ENCODE data around the gene POC1A.

POC1A gene

GRCh38 chr3:52083556-52084087, 70.6 kb downstream of the POC1A start:
- no peak for DNase-seq

- no peak for DNase-seq
These were observed 71.3 kb downstream of the POC1A start for GRCh38 chr3:52082951-52083350.

DNA sequence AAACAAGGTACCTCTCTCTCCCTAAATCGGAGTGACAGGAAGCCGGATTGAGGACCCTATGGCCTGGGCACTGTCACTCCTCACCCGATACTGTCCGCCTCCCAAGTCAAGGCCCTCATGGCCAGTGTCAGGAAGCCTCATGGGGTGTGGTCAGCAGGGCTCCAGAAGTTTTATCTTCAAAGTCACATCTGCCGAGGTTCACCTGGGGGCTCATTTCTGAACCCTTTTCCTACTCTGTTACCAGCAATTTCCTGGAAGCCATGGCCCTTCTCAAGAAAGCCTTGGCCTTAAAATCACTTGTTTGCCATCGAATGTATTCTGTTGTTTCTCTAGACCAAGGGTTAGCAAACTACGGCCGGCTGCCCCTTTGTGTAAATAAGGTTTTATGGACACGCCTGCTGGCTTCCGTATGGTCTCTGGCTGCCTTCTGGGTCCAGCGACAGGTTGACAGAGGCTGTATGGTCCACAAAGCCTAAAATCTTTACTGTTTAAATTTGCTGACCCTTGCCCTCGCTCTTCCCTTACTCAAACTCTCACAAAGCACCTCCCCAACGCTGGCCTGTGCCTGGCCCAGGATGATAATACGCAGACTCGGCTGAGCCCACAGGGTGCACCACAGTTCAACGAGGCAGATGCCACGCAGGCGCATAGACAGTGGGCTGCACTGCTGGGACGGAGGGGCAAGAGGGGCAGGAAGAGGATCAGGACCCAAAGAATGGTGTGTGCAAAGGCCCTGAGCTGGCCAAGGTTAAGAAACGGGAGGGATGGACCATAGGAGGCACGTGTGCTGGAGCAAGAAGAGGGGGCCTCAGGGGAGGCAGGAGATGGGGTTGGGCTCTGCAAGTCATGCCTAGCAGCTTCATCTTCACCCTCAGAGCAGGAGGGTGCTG, 73.1 kb downstream of the POC1A start:
- DNase-seq = no peak

DNA sequence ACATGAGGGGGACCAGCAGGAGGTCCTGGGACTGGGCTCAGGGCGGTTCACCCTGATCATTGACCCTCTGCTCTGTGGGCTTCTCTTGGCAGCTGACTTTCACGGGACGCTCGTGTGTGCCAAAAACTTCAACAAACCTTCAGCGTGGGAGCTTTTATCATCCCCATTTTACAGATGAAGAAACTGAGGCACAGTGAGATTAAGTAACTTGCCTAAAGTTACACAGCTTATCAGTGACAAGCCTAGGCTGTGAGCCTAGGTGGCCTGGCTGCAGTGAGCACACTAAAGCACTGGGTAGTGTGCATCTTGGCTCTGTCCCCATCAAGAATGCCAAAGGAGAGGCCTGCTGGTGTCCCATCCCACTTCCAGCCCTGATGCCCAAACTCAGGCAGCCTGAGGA, 74.3 kb downstream of the POC1A start:
- DNase-seq = no peak

DNA sequence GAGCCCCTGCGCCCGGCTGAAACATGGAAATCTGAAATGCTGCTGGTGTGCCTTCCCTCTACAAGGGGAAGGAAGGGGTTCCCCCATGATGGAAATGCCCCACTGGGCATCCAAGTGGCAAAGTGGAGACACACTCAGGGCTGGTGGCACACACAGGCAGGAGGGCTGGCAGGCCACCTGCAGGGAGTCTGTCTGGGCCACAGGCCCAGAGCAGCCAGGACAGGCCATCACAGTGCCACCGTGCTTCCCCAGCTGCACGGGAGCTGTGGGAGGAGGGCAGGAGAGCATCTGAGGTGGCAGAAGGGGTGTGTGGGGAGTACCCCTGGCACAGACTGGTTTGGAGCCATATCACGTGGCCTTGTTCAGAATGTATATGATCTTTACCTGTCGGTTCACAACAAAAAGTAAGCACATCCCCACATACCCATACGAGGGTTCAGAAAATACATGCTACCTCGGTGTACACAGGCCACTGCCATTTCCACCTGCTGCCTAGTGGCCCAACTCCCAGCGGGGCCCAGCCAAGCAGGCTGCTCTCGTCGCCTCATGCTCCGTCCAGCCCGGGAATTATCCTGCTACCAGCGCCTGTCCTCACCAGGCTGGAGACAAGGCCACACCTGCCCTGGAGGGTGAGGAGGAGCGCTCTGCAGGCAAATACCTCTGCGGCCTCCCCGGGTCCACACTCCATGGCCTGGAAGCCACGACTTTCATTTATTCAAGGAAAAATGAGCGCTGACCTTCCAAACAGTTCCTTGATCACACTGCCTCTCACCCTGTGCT, 75.3 kb downstream of the POC1A start:
- no peak for DNase-seq

DNA sequence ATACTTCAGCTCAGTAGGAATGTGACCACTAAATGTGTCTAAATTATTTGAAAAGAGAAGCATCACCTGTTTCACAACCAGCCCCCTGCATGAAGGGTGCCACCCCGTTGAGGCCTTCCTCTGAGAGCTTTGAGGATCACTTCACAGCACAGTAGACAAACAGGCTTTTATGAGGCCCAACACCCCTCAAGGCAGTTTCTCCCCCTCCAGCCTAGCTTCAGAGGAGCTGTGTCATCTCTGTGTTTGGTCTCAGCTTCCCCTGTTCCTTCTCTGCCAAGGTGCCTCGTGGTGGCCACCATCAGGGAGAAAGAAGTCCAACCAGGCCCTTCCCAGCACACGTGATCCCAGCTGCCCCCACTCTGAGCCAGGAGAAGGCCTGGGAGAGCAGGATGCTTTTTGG, 76.3 kb downstream of the POC1A start:
- no peak for DNase-seq

DNA sequence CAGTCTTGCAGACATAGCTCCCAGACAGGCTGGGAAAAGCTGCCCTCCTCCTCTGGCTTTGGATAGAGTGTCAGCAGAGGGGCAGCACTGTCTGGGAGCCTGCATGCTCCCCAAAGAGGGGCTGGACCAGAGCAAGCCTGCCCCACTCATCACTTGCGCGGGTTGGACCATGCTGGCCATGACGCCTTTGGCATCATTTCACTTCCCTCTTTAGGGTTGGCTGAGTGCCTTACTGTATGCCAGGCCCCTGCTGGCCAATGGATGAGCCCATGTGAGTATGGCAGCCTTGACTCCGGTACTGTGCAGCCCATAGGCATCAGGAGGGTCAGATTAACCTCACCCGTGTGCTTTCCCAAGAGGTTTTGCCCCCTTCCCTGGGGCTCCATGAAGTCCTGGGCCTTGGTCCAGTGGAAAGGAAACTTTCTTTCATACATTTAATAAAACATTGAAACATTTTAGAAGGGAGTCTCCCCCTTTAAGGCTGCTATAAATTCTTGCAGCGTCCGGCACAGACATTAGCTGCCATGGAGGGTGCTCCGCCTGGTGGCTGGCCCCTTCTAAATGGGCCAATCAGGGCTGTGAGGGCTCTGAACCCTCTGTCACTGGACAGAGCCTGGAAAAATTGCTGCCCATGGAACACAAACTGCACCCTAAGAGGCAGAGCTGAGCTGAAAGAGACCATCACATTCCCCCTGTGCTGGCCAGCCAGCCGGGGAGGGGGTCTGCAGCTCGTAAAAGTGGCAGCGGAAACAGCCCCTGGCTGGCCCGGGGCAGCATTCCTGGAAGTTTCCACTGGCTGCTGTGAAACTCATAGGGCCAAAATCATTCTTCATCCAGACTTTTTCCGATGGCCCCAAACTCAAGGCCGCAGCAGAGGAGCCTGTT, 77.1 kb downstream of the POC1A start:
- DNase-seq = no peak

GRCh38 chr3:52073490-52073889, 80.7 kb downstream of the POC1A start:
- DNase-seq = no peak

- no peak for DNase-seq
These were observed 81.8 kb downstream of the POC1A start for GRCh38 chr3:52072471-52072870.

DNA sequence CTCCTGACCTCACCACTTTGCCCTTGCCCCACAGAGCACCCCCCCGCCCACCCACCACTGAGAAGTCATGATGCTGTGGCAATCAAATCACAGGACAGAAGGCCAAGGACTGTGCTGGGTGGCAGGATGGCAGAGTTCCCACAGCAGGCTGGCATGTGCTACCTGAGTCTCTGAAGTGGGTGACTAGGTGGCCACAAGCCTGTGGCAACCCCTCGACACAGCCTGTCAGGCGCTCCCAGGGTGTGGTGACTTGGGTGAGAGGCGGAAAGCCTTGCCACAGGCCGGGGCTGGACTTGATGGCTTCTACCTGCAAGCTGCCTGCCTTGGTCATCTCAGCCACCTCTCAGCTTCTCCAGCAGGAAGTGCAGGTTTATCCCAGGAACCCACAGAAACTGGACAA, 82.2 kb downstream of the POC1A start:
- DNase-seq = no peak

DNA sequence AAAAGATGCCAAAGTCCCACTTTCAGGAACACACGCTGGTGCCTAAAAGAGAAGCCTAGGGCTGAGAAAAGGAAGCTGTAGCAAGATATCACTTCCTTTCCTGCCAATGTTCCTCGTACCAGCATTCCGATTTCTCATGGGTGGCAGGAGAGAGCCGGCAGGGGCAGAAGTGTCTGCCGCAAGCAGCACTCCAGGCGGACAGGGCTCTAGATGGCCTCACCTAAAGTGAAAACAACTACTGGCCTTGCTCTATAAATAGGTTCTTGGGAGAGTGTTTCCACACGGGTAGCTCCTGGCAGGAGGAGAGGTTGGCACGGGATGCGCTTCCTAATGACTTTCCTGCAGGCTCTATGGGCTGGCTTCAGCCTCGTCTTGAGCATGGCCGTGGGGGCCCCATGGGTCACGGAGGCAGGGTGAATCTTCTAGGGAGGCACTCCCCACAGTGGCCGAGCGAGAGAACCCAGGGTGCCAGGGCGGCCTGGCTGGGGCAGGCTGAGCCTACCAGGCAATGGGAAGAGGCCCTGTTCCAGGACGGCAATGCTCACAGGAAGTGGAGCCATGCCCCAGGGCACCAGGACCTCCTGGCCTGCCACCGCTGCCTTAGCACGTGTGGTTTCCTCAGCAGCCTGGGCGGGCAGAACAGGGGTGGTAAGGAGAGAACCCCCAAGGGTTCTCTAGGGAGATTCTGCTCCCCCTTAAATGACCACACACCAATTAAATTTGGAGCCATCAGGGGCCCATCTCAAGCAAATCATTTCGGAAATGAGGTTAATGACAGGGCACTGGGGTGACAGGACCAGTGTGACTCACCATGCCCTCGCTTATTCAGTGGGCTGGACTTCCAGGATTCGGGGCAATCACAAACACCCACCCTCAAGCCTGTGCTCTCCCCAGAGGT, 83.2 kb downstream of the POC1A start:
- DNase-seq = no peak

DNA sequence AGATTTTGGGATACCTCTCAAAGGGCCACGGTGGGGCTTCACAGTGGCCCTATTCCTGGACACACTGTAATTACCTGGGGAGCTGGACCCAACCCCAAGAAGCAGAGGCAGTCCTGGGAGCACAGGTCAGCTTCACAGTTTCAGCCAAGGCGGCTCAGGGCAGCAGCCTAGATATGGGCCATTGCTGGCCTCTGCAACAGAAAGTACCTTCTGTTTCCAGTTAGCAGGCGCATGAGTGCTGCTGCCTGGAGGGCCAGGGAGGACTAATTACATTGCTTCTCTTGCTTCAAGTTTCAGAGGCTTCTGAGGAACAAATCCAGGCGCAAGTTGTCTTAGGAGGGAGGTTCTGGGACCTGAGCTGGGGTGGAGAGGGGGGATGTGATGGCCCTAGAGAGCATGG, 84.4 kb downstream of the POC1A start:
- DNase-seq = no peak

DNA sequence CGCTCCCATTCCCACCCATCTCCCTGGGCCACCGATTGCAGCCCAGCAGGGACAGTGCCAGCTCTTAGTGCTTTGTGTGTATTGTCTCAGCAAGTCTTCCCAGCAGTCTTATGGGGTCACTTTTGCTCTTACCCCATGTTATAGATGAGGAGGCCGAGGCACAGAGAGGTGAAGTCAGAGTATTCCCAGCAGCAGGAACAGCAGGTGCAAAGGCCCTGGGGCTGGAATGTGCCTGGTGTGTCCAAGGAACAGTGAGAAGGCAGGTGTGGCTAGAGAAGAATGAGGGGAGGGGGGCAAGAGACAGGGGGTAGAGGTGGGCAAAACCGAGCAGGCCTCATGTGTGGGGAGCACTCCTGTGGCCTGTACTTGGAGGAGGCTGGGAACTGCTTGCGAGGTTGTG, 85.1 kb downstream of the POC1A start:
- no peak for DNase-seq

- no peak for DNase-seq
These were observed 85.5 kb downstream of the POC1A start for GRCh38 chr3:52068730-52069129.

GRCh38 chr3:52068055-52068571, 86.1 kb downstream of the POC1A start:
- no peak for DNase-seq

GRCh38 chr3:52067526-52067925, 86.7 kb downstream of the POC1A start:
- no peak for DNase-seq

DNA sequence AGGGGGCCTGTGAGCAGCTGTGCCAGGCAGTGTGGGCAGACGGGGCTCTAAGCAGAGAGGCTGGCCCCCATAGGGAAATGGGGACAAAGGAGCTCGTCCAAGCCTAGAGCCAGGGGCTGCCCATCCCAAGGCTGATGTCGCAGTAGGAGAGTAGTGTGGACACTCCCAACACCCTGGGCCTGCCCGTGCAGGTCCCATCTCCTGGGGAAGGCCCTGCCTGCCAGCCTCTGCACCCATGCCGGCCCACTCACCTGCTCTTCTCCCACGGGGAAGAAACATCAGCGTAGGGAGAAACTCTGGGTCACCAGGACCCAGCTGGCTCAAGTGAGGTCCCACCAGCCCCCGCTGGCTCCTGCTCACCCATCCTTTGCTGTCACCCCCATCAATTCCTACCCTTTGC, 87.2 kb downstream of the POC1A start:
- DNase-seq = no peak

GRCh38 chr3:52065264-52065756, 88.9 kb downstream of the POC1A start:
- no peak for DNase-seq

DNA sequence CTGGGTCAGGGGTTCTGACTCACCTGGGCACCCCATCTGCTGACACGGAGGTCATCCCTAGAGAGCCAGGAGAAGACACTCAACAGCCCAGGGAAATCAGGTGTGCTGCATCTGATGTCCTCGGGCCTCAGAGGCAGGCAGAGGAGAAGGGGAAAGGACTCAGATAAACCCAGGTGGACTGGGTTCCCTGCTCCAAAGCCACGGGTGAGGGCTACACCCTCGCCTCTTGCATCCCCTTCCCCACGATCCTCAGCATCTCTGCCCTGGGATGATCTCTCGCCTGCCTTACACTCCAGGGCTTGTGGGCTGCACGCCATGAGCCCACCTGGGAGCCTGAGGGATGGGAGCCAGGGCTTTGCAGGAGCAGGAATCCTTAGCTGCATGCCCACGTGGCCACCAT, 89.7 kb downstream of the POC1A start:
- DNase-seq = no peak

GRCh38 chr3:52063026-52063723, 91.0 kb downstream of the POC1A start:
- DNase-seq = no peak

DNA sequence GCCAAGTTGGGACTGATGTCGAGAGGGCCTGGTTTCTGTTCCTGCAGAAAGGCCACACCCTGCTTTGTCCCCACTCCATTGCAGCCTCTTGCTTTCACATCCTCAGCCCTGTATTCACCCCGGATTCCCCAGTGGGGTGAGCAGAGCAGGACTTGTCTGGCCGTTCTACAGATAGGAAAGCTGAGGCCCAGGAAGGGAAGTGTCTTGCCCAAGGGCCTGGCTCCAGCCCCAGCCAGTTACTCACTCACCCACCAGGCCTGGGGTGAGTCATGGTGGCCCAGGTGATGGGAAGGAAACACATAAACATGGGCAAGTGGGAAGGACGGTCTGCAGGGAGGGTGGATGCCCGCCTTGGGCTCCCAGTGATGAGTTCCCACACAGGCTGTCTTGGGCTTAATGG, 91.7 kb downstream of the POC1A start:
- DNase-seq = no peak

All from activated CD8-positive, alpha-beta memory T cell treated with anti-CD3 and anti-CD28 coated beads, Interleukin-2, amount 50 U/mL, for 48 hours (primary cell).